GM23338 (cell line): ENCODE data around the gene TUFT1.

ENCODE experiments used
- CREB1 ChIP-seq: fragments of 250-450 bp; sonication (Bioruptor Pico); IDR thresholded peaks from 2 replicates; pipeline ENCODE4 v1.5.0; 2020; ENCODE audit warnings: low read depth, mild to moderate bottlenecking, moderate library complexity
- EZH2 ChIP-seq: fragments of 200-600 bp; sonication (generic); IDR thresholded peaks from one replicate; pipeline ENCODE4 v1.8.0; 2017; ENCODE audit warnings: antibody characterized with exemption, mild to moderate bottlenecking, low read depth; ENCODE audit not compliant: unreplicated experiment
- EZH2phosphoT487 ChIP-seq: fragments of 200-600 bp; sonication (generic); IDR thresholded peaks from one replicate; pipeline ENCODE4 v1.8.1; 2018; ENCODE audit warnings: antibody characterized with exemption; ENCODE audit not compliant: unreplicated experiment
- JUNB ChIP-seq: IDR thresholded peaks from one replicate; pipeline ENCODE4 v1.6.1; 2016; ENCODE audit warnings: antibody characterized with exemption; ENCODE audit not compliant: unreplicated experiment
- NANOG ChIP-seq: IDR thresholded peaks from 2 replicates; pipeline ENCODE4 v1.6.1; 2016; ENCODE audit warnings: antibody characterized with exemption, borderline replicate concordance
- POLR2AphosphoS5 ChIP-seq: IDR thresholded peaks from 2 replicates; pipeline ENCODE4 v1.6.1; 2016; ENCODE audit warnings: antibody characterized with exemption, low read depth
- STAT1 ChIP-seq: IDR thresholded peaks from one replicate; pipeline ENCODE4 v1.6.1; 2016; ENCODE audit warnings: antibody characterized with exemption; ENCODE audit not compliant: unreplicated experiment
- ZNF114 ChIP-seq: fragments of 250-450 bp; sonication (Bioruptor Pico); IDR thresholded peaks from 2 replicates; pipeline ENCODE4 v1.5.0; 2020; ENCODE audit warnings: mild to moderate bottlenecking, moderate library complexity
- ZNF331 ChIP-seq: fragments of 250-450 bp; sonication (Bioruptor Pico); IDR thresholded peaks from 2 replicates; pipeline ENCODE4 v1.5.0; 2020; ENCODE audit warnings: low read depth, mild to moderate bottlenecking, moderate library complexity
- TF ChIP-seq, protein P1 (sequence below), 2 experiments: fragments of 200-600 bp in 1 of 2; sonication (generic) in 1 of 2; conservative IDR thresholded peaks; 2 replicates each; pipeline versions ENCODE4 v1.5.1 to v1.6.1; 2016 to 2017; ENCODE audit warnings: antibody characterized with exemption in 2 of 2, low read depth in 2 of 2, mild to moderate bottlenecking in 2 of 2, moderate library complexity in 1 of 2
- TF ChIP-seq, protein P2 (sequence below): IDR thresholded peaks from 2 replicates; pipeline ENCODE4 v1.6.1; 2016; ENCODE audit warnings: antibody characterized with exemption
- TF ChIP-seq, protein P3 (sequence below): IDR thresholded peaks from one replicate; pipeline ENCODE4 v1.6.1; 2018; ENCODE audit warnings: antibody characterized with exemption; ENCODE audit not compliant: unreplicated experiment

DNA sequence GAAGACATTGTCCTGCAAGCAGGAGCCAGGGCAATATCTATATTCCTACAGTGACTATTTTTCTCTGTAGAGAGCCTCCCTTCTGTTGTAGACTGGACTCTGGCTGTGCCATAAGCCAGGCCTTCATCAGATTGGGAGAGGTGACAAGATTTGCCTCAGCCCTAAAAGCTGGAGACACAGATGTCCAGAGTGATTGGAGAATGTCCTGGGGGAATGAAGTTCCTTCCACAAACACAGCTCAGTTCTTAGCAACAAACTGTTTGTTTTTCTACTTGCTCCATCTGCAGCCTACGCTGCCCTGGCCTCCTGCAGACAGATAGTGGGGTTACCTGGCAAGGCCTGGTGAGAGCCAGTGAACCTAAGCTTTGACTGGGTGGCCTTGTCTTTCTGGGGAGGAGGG is 41.8 kb downstream of the TUFT1 start:
- TF ChIP-seq, protein P1, sequence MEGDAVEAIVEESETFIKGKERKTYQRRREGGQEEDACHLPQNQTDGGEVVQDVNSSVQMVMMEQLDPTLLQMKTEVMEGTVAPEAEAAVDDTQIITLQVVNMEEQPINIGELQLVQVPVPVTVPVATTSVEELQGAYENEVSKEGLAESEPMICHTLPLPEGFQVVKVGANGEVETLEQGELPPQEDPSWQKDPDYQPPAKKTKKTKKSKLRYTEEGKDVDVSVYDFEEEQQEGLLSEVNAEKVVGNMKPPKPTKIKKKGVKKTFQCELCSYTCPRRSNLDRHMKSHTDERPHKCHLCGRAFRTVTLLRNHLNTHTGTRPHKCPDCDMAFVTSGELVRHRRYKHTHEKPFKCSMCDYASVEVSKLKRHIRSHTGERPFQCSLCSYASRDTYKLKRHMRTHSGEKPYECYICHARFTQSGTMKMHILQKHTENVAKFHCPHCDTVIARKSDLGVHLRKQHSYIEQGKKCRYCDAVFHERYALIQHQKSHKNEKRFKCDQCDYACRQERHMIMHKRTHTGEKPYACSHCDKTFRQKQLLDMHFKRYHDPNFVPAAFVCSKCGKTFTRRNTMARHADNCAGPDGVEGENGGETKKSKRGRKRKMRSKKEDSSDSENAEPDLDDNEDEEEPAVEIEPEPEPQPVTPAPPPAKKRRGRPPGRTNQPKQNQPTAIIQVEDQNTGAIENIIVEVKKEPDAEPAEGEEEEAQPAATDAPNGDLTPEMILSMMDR (conservative IDR thresholded peaks at IDR 0.05; ENCODE audit: low read depth in 2 of 2) = no peak
- TF ChIP-seq POLR2AphosphoS5 (no peak), EZH2phosphoT487 (no peak), EZH2 (no peak), CREB1 (CRISPR knock-in tag) (no peak), NANOG (no peak), ZNF331 (CRISPR knock-in tag) (no peak), ZNF114 (CRISPR knock-in tag) (no peak), JUNB (no peak), STAT1 (no peak)
- TF ChIP-seq, protein P2, sequence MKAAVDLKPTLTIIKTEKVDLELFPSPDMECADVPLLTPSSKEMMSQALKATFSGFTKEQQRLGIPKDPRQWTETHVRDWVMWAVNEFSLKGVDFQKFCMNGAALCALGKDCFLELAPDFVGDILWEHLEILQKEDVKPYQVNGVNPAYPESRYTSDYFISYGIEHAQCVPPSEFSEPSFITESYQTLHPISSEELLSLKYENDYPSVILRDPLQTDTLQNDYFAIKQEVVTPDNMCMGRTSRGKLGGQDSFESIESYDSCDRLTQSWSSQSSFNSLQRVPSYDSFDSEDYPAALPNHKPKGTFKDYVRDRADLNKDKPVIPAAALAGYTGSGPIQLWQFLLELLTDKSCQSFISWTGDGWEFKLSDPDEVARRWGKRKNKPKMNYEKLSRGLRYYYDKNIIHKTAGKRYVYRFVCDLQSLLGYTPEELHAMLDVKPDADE = no peak
- TF ChIP-seq, protein P3, sequence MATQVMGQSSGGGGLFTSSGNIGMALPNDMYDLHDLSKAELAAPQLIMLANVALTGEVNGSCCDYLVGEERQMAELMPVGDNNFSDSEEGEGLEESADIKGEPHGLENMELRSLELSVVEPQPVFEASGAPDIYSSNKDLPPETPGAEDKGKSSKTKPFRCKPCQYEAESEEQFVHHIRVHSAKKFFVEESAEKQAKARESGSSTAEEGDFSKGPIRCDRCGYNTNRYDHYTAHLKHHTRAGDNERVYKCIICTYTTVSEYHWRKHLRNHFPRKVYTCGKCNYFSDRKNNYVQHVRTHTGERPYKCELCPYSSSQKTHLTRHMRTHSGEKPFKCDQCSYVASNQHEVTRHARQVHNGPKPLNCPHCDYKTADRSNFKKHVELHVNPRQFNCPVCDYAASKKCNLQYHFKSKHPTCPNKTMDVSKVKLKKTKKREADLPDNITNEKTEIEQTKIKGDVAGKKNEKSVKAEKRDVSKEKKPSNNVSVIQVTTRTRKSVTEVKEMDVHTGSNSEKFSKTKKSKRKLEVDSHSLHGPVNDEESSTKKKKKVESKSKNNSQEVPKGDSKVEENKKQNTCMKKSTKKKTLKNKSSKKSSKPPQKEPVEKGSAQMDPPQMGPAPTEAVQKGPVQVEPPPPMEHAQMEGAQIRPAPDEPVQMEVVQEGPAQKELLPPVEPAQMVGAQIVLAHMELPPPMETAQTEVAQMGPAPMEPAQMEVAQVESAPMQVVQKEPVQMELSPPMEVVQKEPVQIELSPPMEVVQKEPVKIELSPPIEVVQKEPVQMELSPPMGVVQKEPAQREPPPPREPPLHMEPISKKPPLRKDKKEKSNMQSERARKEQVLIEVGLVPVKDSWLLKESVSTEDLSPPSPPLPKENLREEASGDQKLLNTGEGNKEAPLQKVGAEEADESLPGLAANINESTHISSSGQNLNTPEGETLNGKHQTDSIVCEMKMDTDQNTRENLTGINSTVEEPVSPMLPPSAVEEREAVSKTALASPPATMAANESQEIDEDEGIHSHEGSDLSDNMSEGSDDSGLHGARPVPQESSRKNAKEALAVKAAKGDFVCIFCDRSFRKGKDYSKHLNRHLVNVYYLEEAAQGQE = no peak
